Mammary epithelial cell (primary cell): ENCODE results near the gene ULK3.

Experiments
- EZH2 ChIP-seq: IDR thresholded peaks from 2 replicates; pipeline ENCODE4 v1.6.1; 2012; ENCODE audit warnings: low read length, inconsistent platforms, borderline replicate concordance
- TF ChIP-seq, protein P1 (sequence below), 2 donors: IDR thresholded peaks in 1 of 2; conservative IDR thresholded peaks in 1 of 2; 2 replicates each; pipeline ENCODE4 v1.5.1; 2011 to 2012; ENCODE audit warnings: inconsistent platforms in 2 of 2, low read length in 2 of 2, mild to moderate bottlenecking in 2 of 2, control low read depth in 1 of 2, low read depth in 1 of 2; ENCODE audit not compliant: insufficient read depth in 1 of 2; ENCODE audit errors: extremely low read depth in 1 of 2

DNA sequence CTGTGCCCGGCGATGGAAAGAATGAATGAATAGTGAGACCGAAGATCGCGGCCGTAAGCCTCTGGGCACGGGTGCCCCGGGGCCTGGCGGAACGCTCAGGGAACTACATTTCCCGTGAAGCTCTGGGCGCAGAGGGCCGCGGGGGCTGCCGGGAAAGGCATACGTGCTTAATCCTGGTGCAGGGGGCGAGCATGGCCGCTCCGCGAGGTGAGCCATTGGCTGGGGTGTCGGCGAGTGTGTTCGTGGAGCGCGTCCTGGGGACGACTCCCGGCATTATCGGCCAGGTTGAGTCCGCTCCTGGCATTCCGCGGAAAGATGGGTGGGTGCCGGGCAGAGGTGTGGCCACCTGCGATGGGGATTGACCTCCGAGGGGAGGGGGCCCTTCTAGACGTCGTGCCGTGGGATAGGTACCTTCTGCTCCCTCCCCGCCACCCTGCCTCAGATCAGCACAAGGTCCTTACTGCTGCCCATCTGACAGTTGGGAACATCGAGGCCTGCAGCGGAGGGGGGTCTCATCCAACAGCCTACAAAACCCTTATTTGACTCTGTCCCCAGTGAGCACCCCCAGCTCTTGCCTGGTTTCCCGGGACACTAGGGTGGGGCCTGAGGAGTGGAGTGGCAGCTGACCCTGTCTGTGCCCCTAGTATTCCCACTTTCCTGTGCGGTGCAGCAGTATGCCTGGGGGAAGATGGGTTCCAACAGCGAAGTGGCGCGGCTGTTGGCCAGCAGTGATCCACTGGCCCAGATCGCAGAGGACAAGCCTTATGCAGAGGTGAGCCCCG is 47.1 kb upstream of the ULK3 start, which contains the start of gene MPI:
- TF ChIP-seq, protein P1, sequence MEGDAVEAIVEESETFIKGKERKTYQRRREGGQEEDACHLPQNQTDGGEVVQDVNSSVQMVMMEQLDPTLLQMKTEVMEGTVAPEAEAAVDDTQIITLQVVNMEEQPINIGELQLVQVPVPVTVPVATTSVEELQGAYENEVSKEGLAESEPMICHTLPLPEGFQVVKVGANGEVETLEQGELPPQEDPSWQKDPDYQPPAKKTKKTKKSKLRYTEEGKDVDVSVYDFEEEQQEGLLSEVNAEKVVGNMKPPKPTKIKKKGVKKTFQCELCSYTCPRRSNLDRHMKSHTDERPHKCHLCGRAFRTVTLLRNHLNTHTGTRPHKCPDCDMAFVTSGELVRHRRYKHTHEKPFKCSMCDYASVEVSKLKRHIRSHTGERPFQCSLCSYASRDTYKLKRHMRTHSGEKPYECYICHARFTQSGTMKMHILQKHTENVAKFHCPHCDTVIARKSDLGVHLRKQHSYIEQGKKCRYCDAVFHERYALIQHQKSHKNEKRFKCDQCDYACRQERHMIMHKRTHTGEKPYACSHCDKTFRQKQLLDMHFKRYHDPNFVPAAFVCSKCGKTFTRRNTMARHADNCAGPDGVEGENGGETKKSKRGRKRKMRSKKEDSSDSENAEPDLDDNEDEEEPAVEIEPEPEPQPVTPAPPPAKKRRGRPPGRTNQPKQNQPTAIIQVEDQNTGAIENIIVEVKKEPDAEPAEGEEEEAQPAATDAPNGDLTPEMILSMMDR (conservative IDR thresholded peaks at IDR 0.05 in 1 of 2, IDR thresholded peaks at IDR 0.05 in 1 of 2; ENCODE audit: extremely low read depth in 1 of 2, insufficient read depth in 1 of 2, low read depth in 1 of 2, low read length in 2 of 2): no peak
- no peak for TF ChIP-seq EZH2
